PFSK-1 (cell line): ENCODE data around the gene FNDC3A.
A peak's percentile ranks its signal among the peaks of the same experiment; 100 is the strongest.

Source experiments
- FOXP2 ChIP-seq: optimal IDR thresholded peaks from 2 replicates; pipeline ENCODE3; 2011; ENCODE audit warnings: borderline replicate concordance, control low read depth, inconsistent platforms; ENCODE audit not compliant: insufficient read depth; ENCODE audit errors: extremely low read length, extremely low read depth
- POLR2AphosphoS5 ChIP-seq: IDR thresholded peaks from 2 replicates; pipeline ENCODE4 v1.6.1; 2012; ENCODE audit warnings: low read depth, mild to moderate bottlenecking, control low read depth, low read length, moderate library complexity
- SIN3A ChIP-seq: IDR thresholded peaks from 2 replicates; pipeline ENCODE4 v1.6.1; 2012; ENCODE audit warnings: mild to moderate bottlenecking, low read length, moderate library complexity, borderline replicate concordance; ENCODE audit not compliant: insufficient read depth
- TAF1 ChIP-seq: IDR thresholded peaks from 2 replicates; pipeline ENCODE4 v1.6.1; 2012; ENCODE audit warnings: low read length, control low read depth, borderline replicate concordance; ENCODE audit not compliant: insufficient read depth
- TF ChIP-seq, protein P1 (sequence below), 2 experiments: IDR thresholded peaks; 2 replicates each; pipeline versions ENCODE4 v1.6.1 to v1.8.0; 2011 to 2012; ENCODE audit warnings: low read depth in 2 of 2, low read length in 2 of 2, control low read depth in 1 of 2, inconsistent platforms in 1 of 2, mild to moderate bottlenecking in 1 of 2, moderate library complexity in 1 of 2; ENCODE audit not compliant: insufficient read depth in 1 of 2

Gene FNDC3A

DNA sequence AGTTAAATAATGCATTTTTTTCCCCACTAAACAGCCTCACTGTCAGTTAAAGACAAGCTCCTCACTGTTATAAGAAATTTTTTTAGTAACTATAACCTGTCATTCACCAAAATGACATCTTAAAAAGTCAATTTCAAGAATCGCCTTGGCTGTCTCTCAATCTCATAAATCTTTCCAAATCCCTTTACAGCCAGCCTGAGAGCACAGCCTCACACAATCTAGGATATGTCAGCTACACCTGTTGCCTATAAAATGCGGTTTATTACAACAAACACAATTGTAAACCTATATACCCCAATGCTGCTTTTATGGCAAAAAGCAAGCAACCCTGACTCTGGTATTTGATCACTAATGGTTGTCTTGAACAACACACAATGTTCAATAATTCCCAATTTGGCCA is 29.5 kb upstream of the FNDC3A start:
- TF ChIP-seq SIN3A = no peak

DNA sequence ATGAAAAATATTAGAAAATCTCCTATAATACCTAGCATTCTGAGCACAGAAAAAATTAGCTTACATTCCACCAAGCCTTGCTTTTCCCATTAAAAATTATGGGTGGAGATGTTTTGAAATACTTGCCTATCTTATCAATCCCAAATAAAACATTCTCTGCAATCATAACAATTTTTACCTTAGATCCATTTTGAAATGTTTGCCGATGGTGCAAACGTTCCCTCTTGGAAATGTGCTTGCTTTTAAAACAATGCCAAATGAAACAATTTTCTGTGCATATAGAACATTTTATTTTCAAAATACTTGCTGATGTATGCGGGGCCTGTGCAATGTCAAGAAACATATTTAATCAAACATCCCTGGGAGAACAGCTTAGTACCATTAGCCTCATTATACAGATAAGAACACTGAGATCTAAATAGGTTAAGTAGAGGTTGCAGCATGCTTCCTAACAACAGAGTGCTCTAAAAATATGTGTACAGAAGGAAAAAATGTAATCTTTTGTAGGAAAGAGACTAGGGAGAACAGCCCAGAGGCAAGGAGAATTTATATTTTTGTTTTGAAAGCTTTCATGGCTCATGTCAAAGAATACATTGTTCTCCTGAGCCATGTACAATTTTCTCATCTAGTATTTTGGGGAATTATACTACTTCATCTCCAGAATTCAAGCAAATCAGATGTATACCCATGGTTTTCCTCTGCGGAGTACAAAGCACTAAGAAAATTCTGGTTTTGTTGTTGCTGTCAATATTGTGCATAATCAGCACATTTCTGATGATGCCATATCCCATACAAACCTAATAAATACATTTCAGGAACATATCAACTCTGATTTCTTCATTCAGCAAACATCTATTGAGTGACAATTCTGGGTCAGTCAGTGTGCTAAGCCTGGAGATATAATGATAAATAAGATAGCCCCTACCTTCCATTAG is 25.9 kb upstream of the FNDC3A start:
- no peak for TF ChIP-seq SIN3A
- TF ChIP-seq, protein P1, sequence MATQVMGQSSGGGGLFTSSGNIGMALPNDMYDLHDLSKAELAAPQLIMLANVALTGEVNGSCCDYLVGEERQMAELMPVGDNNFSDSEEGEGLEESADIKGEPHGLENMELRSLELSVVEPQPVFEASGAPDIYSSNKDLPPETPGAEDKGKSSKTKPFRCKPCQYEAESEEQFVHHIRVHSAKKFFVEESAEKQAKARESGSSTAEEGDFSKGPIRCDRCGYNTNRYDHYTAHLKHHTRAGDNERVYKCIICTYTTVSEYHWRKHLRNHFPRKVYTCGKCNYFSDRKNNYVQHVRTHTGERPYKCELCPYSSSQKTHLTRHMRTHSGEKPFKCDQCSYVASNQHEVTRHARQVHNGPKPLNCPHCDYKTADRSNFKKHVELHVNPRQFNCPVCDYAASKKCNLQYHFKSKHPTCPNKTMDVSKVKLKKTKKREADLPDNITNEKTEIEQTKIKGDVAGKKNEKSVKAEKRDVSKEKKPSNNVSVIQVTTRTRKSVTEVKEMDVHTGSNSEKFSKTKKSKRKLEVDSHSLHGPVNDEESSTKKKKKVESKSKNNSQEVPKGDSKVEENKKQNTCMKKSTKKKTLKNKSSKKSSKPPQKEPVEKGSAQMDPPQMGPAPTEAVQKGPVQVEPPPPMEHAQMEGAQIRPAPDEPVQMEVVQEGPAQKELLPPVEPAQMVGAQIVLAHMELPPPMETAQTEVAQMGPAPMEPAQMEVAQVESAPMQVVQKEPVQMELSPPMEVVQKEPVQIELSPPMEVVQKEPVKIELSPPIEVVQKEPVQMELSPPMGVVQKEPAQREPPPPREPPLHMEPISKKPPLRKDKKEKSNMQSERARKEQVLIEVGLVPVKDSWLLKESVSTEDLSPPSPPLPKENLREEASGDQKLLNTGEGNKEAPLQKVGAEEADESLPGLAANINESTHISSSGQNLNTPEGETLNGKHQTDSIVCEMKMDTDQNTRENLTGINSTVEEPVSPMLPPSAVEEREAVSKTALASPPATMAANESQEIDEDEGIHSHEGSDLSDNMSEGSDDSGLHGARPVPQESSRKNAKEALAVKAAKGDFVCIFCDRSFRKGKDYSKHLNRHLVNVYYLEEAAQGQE (IDR thresholded peaks at IDR 0.05; ENCODE audit: insufficient read depth in 1 of 2, low read depth in 2 of 2, low read length in 2 of 2) = no peak
- no peak for TF ChIP-seq POLR2AphosphoS5
- no peak for TF ChIP-seq FOXP2
- no peak for TF ChIP-seq TAF1

DNA sequence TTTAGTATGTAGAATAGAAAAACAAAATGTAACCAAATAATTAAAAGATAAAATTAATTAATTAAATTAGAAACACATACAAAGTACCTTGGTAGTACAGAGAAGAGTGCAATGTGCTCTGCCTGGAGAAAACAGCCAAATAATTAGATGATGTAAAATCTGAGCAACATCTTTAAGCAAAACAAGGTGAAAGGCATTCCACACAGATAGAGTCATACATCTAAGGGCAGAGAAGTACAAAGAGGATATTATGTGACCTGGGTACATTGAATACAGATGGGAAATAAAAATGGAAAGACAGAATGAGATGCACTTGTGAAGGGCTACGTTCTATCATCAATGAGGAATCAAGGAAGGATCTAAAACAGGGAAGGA is 25.2 kb upstream of the FNDC3A start:
- TF ChIP-seq TAF1 (no peak), SIN3A (no peak), FOXP2 (no peak), POLR2AphosphoS5 (no peak)
- TF ChIP-seq, protein P1 (IDR thresholded peaks at IDR 0.05; ENCODE audit: insufficient read depth in 1 of 2, low read depth in 2 of 2, low read length in 2 of 2) = no peak

DNA sequence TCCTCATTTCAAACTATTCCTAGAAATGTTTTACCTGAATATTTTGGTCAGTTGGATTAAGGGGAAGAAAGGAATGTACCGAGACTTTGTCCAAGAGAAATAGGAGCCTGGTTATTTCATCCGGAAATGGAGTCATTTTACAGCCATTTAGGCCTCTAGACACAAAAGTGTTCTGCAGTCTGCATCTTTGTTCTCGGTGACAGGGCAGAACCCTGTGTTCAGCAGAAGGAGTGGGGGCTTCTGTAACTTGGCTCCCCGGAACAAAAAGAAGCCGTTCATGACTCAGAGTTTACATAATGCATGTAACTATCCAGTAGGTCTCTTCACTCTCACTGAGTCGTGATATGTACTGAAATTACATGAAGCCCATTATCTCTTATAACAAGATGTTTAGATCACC is 21.6 kb upstream of the FNDC3A start:
- TF ChIP-seq POLR2AphosphoS5 (no peak), FOXP2 (no peak), TAF1 (no peak), SIN3A (no peak)
- TF ChIP-seq, protein P1 (IDR thresholded peaks at IDR 0.05; ENCODE audit: insufficient read depth in 1 of 2, low read depth in 2 of 2, low read length in 2 of 2) = no peak

DNA sequence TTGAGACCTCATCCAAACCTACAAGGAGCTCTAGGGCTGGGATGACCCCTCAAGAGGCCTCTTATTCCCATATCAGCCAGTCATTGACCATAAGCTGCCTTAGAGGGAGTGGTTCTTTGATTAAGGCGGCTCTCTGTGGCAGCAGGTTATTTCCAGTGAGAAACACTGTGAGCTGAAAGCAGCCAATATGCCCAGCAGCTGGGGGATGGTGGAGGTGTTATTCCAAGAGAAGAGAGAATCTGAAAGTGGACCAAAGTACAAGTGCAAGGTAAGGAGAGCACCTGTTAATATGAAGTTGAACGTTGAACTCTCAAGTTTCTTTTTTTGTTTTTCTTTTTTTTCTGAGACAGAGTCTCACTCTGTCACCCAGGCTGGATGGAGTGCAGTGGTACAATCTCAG is 20.2 kb upstream of the FNDC3A start:
- TF ChIP-seq POLR2AphosphoS5 = no peak
- TF ChIP-seq SIN3A = no peak

DNA sequence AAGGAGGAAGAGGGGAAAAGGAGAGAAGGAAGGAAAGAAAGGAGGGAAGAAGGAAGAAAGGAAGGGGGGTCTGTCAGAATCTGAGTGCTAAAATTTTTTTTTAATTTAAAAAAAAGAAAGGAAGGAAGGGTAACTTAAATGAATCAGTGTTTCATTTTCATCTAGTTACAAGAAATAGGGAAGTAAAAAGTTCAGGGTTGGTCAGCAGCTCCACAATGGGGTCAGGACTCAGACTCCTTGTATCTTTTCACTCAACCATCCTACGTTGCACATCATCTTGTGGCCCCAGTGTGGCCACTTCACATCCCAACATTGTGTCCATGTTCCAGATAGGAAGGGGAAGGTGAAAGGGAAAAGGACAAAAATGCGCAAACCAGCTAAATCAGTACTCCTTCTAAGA is 14.3 kb upstream of the FNDC3A start:
- TF ChIP-seq FOXP2 = no peak

DNA sequence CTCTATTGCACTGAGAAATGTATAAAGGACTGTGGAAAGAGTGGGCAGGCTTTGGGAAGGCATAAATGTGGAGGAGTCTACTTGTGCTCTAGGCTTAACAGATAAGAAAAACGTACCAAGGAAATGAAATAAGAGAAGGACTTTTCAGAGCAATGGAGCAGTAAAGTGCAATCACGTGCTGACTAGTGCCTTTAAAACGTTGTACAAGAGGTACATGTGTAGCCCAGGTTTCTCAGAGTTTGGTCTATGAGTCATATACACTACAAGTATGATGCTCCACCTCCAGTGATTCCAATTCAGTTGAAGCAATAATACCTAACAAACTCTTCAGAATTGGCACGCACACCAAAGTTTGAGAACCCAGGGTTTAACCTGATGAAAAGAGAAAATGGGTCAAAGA is 13.4 kb upstream of the FNDC3A start:
- TF ChIP-seq POLR2AphosphoS5 (no peak), FOXP2 (no peak), TAF1 (no peak), SIN3A (no peak)
- TF ChIP-seq, protein P1 (IDR thresholded peaks at IDR 0.05; ENCODE audit: insufficient read depth in 1 of 2, low read depth in 2 of 2, low read length in 2 of 2) = 0 out of 4 replicates have a peak, but pooled peaks of 1 of the 2 experiments have one; percentile 10
